A549 treated with CpdA at 1 μM for 4 hours (cell line): ENCODE measurements around the gene CLEC4A. TPM values are rescaled to one million over a fixed set of nuclear protein-coding genes. Genes with fewer than 3 reads are reported as not detected.

ENCODE experiments used
- total RNA-seq: library from RNA; stranded (reverse); fragments of 200-300 nt; extraction: Qiagen RNA extraction; gene quantifications from 5 replicates; pipeline ENCODE4 v1.2.3, GENCODE V29; 2022; ENCODE audit warnings: low read depth

Gene CLEC4A
- 0.10 TPM in 1 of 5 replicates, not detected in the others for total RNA-seq

GRCh38 chr12:8123124-8123912 lies at the start of gene CLEC4A:
Gene CLEC4A, plus strand, starts transcription at chr12:8123617. Its CDS starts 262 bp downstream, at chr12:8123879.

GRCh38 chr12:8156845-8157244 lies 33.4 kb downstream of the CLEC4A start, which contains the start of gene ZNF705A:
Gene ZNF705A, plus strand, starts transcription at chr12:8157015. Its CDS starts 15,611 bp downstream, at chr12:8172626.

Other genes with a start within 250 kb of the CLEC4A start
- gene SLC2A3, start 187.4 kb upstream of the CLEC4A start, total RNA-seq: 3.4 to 6.7 TPM (median 5.2 TPM) in 5 replicates
- gene FOXJ2, start 90.9 kb upstream of the CLEC4A start, total RNA-seq: 7.7 to 10.4 TPM (median 10.2 TPM) in 5 replicates
- gene C3AR1, start 57.3 kb upstream of the CLEC4A start, total RNA-seq: not detected in 5 replicates
- gene NECAP1, start 41.3 kb upstream of the CLEC4A start, total RNA-seq: 12.7 to 24.7 TPM (median 13.9 TPM) in 5 replicates
- gene ZNF705A, start 33.4 kb downstream of the CLEC4A start, total RNA-seq: not detected in 5 replicates
- gene FAM90A1, start 104.0 kb downstream of the CLEC4A start, total RNA-seq: 0.06 to 0.14 TPM (median 0.09 TPM) in 4 of 5 replicates, not detected in the other